HG02798 (cell line): ENCODE results near the gene STAT5B.
"Not testable (repeated sequence)": the region's sequence is repeated elsewhere in the genome, so short reads cannot be mapped to it uniquely, and the experiment has no call there.

Experiments used
- ATAC-seq: cut with Tn5 transposase; IDR thresholded peaks from one replicate; pipeline ENCODE4 v1.9.1; 2021; ENCODE audit warnings: mild to moderate bottlenecking; ENCODE audit not compliant: unreplicated experiment, poor library complexity

Gene STAT5B

GRCh38 chr17:42201458-42201772 lies 74.8 kb downstream of the STAT5B start:
- ATAC-seq, result no peak

- no peak for ATAC-seq
These were observed 75.3 kb downstream of the STAT5B start for GRCh38 chr17:42200706-42201457.

DNA sequence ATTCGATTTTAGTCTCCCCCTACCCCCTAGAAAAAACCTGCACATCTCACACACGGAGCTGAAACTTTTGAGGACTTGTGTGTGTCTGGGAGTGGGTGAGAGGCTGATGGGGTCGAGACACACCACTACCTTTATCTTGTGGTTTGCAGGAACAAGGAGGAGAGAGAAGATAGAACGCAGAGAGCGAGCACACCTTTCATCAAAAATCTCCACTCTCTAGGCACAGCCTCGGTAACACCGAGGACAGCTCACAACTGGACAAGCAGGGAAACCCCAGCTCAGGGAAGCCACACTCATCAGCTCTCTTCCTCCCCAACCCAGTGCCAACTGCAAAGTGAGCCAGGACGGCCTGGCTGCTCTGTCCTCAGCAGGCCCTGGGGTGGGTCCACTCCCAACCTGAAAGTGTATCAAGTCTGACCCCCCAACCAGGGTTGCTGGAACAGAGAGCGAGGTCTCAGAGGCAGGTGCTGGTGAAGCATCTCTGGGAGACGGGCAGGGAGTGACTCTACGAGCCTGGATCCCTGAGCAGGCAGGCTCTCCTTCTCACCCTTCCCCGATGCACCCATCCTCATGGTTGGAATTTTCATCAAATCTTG lies 76.7 kb downstream of the STAT5B start:
- ATAC-seq, result no peak

GRCh38 chr17:42198897-42199296 lies 77.3 kb downstream of the STAT5B start:
- ATAC-seq, result no peak

- no peak for ATAC-seq
These were observed 78.5 kb downstream of the STAT5B start for GRCh38 chr17:42197564-42198156.

GRCh38 chr17:42193969-42194899 lies 82.0 kb downstream of the STAT5B start, which contains the start of gene GHDC:
TSS of gene GHDC (minus strand) at chr17:42194494. CDS start at chr17:42193581, 913 bp downstream.
- peak; percentile 93 for ATAC-seq

DNA sequence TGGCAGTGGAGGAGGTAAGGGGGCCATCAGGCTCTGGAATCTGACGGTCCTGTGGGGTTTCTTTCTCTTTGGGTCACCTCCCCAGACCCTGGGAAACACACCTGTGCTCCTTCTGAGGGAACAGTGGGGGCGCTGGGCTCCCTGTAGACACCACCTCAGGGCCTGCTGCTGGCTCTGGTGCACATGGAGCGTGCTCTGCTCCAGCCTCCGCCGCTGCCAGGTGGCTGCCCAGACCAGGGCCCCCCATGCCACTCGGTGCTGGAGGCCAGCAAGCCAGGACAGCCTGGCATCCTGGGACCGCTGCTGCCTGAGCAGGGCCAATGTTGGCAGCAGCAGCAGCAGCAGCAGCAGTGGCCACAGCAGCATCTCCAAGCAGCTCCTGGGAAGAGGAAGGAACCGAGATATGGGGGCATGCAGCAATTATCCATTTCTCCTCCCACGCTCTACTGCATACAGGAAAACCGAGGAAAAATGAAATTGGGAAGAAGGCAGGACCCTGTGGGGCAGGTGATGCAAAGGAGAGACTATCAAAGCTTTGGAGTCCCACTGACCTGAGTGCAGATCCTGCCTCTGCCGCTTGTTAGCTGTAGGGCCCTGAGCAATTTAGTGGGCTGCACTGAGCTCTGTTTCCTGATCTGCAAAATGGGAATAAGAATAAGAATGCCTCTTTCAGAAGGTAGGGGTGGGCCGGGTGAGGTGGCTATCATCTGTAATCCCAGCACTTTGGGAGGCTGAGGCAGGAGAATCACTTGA lies 82.8 kb downstream of the STAT5B start:
- no peak for ATAC-seq

DNA sequence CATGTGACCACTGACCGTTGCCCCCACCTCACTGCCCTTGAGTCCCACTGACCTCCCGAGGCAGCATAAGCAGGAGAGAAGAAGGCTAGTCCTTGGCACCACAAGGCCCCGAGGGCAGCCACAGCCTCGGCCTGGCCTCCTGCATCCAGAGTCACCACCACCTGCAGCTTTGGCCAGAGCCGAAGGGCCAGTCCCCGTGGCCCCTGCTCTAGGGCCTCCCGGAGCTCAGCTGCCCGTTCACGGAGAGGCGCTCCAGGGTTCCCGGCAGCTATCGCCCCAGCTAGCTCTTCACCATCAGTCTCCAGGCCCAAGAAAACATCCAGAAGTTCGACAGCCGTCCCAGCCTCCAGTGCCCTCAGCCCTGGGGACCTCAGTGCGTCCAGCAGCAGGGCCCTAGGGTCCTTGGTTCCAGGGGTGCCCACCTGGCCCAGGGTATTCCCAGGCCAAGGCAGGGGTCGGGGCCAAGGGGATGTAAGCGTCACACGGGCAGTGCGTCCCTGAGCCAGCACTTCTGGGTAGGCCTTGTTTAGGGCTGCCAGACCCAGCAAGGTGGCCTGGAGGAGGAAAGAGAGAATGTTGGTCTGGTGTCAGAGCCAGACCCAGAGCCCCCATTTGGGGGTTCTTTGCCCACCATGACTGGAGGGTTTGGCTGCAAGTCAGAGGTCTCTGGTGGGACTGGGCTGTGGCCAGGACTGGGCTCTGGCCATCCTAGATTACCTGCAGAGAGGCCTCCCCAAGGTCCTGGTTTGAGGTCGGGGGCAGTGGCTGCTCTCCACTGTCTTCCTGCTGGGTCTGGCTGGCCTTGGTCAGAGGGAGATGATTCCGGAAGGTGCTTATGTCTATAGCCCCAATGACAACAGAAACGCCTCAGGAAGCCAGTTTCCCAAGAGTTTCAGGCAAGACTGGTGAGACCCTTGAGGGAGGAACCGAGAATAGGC lies 83.7 kb downstream of the STAT5B start:
- no peak for ATAC-seq

DNA sequence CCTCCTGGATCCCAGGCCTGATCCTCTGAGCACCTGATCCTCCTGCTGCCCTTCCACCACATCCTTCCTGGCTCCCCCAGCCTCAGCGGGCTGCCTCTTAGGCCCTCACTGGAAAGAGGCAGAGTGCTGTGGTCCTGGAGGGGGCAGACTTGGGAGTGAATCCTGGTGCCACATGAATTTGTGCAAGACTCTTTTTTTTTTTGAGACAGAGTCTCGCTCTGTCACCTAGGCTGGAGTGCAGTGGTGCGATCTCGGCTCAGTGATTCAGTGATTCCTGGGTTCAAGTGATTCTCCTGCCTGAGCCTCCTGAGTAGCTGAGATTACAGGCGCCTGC lies 84.9 kb downstream of the STAT5B start:
- no peak for ATAC-seq

GRCh38 chr17:42190491-42191274 lies 85.5 kb downstream of the STAT5B start:
- ATAC-seq, result no peak

GRCh38 chr17:42189651-42189965 lies 86.6 kb downstream of the STAT5B start:
- ATAC-seq, result no peak

DNA sequence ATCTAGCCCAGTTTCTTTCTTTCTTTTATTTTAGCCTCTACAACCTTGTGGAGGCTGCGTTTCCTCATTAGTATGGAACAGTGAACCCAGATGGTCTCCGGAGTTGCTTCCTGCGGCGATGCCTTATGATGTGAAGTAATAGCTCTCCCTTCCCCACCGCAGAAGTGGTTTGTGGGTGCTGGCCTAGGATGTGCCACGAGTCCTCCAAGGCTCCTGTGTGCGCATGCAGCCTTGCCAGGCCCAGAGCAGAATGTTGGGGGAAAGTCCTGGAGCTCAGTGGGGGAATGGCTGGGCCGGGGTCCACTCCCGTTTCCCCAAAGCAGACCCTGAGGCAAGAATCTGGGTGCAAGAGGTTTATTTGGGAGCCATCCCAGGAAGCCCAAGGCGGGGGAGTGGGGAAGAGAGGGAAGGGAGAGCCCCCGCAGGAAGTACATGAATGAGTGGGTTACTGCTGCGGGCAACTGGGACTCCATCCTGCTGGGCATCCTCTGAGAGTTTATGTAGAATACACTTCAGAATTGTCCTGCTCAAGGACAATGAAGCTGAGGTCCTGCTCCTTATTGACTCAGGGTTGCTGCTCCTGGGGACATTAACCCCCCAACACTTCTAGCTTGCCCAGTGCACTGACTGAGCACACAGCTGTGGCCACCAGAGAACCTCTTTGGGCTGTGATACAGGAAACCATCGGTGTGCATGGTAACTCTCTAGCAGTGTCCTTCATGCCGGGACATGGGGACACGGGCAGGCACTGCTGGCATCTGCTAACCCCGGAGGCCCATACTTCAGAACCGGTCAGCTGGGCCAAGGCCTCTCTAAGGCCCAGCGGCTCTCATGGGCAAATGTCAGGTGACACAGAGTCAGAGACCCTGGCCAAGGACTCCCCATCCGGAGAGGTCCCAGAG lies 87.2 kb downstream of the STAT5B start:
- no peak for ATAC-seq

DNA sequence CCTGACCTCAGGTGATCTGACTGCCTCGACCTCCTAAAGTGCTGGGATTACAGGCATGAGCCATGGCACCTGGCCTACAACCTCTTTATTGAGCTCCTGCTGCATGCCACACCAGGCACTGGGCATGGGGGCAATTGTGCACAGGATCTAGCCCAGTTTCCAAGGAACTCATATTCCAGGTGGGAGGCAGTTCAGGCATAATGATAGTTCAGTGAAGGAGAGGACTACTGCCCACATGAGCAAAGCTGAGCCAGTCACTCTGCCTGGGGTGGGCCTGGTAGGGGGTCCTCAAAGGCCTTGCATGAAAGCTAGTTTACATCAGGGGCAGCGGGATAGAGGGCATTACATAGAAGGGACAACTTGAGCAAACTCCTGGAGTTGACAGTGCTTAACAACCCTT lies 88.4 kb downstream of the STAT5B start:
- ATAC-seq, result no peak

DNA sequence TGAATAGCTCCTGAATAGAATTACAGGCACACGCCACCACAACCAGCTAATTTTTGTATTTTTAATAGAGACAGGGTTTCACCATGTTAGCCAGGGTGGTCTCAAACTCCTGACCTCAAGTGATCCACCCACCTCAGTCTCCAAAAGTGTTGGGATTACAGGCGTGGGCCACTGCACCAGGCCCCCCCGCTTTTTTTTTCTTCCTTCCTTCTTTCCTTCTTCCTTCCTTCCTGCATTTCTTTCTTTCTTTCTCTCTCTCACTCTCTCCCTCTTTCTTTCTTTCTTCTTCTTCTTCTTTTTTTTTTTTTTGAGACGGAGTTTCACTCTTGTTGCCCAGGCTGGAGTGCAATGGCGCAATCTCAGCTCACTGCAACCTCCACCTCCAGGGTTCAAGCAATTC lies 90.0 kb downstream of the STAT5B start:
- not testable (repeated sequence) for ATAC-seq

- ATAC-seq, result no peak
These were observed 90.6 kb downstream of the STAT5B start for GRCh38 chr17:42185621-42185930.

- no peak for ATAC-seq
These were observed 91.2 kb downstream of the STAT5B start, which contains the start of gene HCRT for GRCh38 chr17:42184713-42185620. TSS of gene HCRT (minus strand) at chr17:42185452. CDS start at chr17:42185365, 87 bp downstream.
